SK-N-SH (cell line): ENCODE measurements around the gene RPP14. TPM values are rescaled to one million over a fixed set of nuclear protein-coding genes. Genes with fewer than 3 reads are reported as not detected.

ENCODE experiments used
- CTCF ChIA-PET: fragments of 300-600, 350-600 bp; formaldehyde crosslinking; extraction: SDS; loops from one replicate; lab custom pipeline; 2021; lab: Yijun Ruan, JAX
- POLR2A ChIA-PET: fragments of 350-600 bp; sonication (Branson Sonifier 250); formaldehyde crosslinking; extraction: SDS; loops from one replicate; lab custom pipeline; 2020; ENCODE audit warnings: antibody characterized with exemption, inconsistent platforms; lab: Yijun Ruan, JAX
- DNase-seq: peaks from one replicate; pipeline ENCODE4 v3.0.0; 2012
- H2AFZ ChIP-seq: fragments of 200-600 bp; sonication (generic); 2 replicates; pipeline ENCODE4 v1.8.1; 2016; ENCODE audit warnings: antibody characterized with exemption, mild to moderate bottlenecking, low read depth
- H3F3A ChIP-seq: fragments of 200-600 bp; sonication (generic); replicated peaks from 2 replicates; pipeline ENCODE3; 2016; ENCODE audit warnings: antibody characterized with exemption, mild to moderate bottlenecking; ENCODE audit not compliant: insufficient read depth
- H3K27ac ChIP-seq, 2 experiments: fragments of 200-500 bp in 1 of 2; fragments of 200-600 bp in 1 of 2; sonication (Bioruptor generic) in 1 of 2; sonication (generic), shearing (Covaris generic) in 1 of 2; 2 replicates each; pipeline versions ENCODE4 v1.5.1 to v1.6.1; 2014 to 2016; ENCODE audit warnings: low read depth in 2 of 2, inconsistent platforms in 1 of 2, low read length in 1 of 2, mild to moderate bottlenecking in 1 of 2, mixed read lengths in 1 of 2
- H3K27me3 ChIP-seq: fragments of 200-600 bp; sonication (generic), shearing (Covaris generic); 2 replicates; pipeline ENCODE4 v1.6.1; 2016; ENCODE audit warnings: mixed run types; ENCODE audit not compliant: insufficient read depth
- H3K36me3 ChIP-seq, 2 experiments: fragments of 200-500 bp in 1 of 2; fragments of 200-600 bp in 1 of 2; sonication (Bioruptor generic) in 1 of 2; sonication (generic) in 1 of 2; replicated peaks in 1 of 2; 2 replicates each; pipeline versions ENCODE3 to v1.5.1; 2014 to 2016; ENCODE audit warnings: low read length in 1 of 2, mild to moderate bottlenecking in 1 of 2; ENCODE audit not compliant: insufficient read depth in 2 of 2, control insufficient read depth in 1 of 2
- H3K4me1 ChIP-seq, 2 experiments: fragments of 200-500 bp in 1 of 2; fragments of 200-600 bp in 1 of 2; sonication (Bioruptor generic) in 1 of 2; sonication (generic), shearing (Covaris generic) in 1 of 2; 2 replicates each; pipeline versions ENCODE4 v1.5.1 to v1.6.1; 2014 to 2016; ENCODE audit warnings: low read depth in 1 of 2, low read length in 1 of 2, mixed run types in 1 of 2; ENCODE audit not compliant: insufficient read depth in 2 of 2, control insufficient read depth in 1 of 2
- H3K4me2 ChIP-seq: fragments of 200-600 bp; sonication (generic), shearing (Covaris generic); 2 replicates; pipeline ENCODE4 v1.6.1; 2017; ENCODE audit warnings: mixed run types
- H3K4me3 ChIP-seq, 2 experiments: fragments of 200-500 bp in 1 of 2; fragments of 200-600 bp in 1 of 2; sonication (Bioruptor generic) in 1 of 2; sonication (generic), shearing (Covaris generic) in 1 of 2; 2 replicates each; pipeline versions ENCODE4 v1.5.1 to v1.8.1; 2014 to 2016; ENCODE audit warnings: low read depth in 2 of 2, inconsistent platforms in 1 of 2, low read length in 1 of 2, mild to moderate bottlenecking in 1 of 2, mixed read lengths in 1 of 2, moderate library complexity in 1 of 2
- H3K79me2 ChIP-seq: fragments of 200-600 bp; sonication (generic); 2 replicates; pipeline ENCODE4 v1.8.1; 2017; ENCODE audit warnings: mild to moderate bottlenecking; ENCODE audit not compliant: insufficient read depth
- H3K9ac ChIP-seq: fragments of 200-600 bp; sonication (generic); 2 replicates; pipeline ENCODE4 v1.6.1; 2017; ENCODE audit warnings: mixed run types
- H3K9me2 ChIP-seq: fragments of 200-600 bp; sonication (generic); 2 replicates; pipeline ENCODE4 v1.6.1; 2017; ENCODE audit warnings: mixed run types
- H3K9me3 ChIP-seq: fragments of 200-600 bp; sonication (generic); 2 replicates; pipeline ENCODE4 v1.6.1; 2017; ENCODE audit warnings: mixed run types, mild to moderate bottlenecking, moderate library complexity
- H4K20me1 ChIP-seq: fragments of 200-600 bp; sonication (generic); 2 replicates; pipeline ENCODE4 v1.6.1; 2017; ENCODE audit warnings: mild to moderate bottlenecking, mixed run types; ENCODE audit not compliant: insufficient read depth
- CTCF ChIP-seq: fragments of 200-600 bp; sonication (generic); IDR thresholded peaks from 2 replicates; pipeline ENCODE4 v1.6.1; 2017; ENCODE audit warnings: antibody characterized with exemption, mild to moderate bottlenecking, moderate library complexity
- ELF1 ChIP-seq: IDR thresholded peaks from 2 replicates; pipeline ENCODE4 v1.4.0; 2012
- EP300 ChIP-seq, 2 experiments: IDR thresholded peaks; 2 replicates each; pipeline versions ENCODE4 v1.4.0 to v1.6.1; 2012; ENCODE audit warnings: borderline replicate concordance in 1 of 2, low read depth in 1 of 2, low read length in 1 of 2
- EZH2phosphoT487 ChIP-seq: fragments of 200-600 bp; sonication (generic); IDR thresholded peaks from 2 replicates; pipeline ENCODE4 v1.6.1; 2017; ENCODE audit warnings: low read depth, mixed run types, mild to moderate bottlenecking, antibody characterized with exemption, moderate library complexity, borderline replicate concordance
- IRF3 ChIP-seq: fragments of 150-350 bp; IDR thresholded peaks from 2 replicates; pipeline ENCODE4 v1.6.1; 2016; ENCODE audit warnings: mild to moderate bottlenecking, low read depth, low read length
- MXI1 ChIP-seq: IDR thresholded peaks from 2 replicates; pipeline ENCODE4 v1.6.1; 2012; ENCODE audit warnings: mild to moderate bottlenecking, low read depth, low read length, improper control_type of control experiment
- NFIC ChIP-seq: IDR thresholded peaks from 2 replicates; pipeline ENCODE4 v1.4.0; 2012; ENCODE audit warnings: borderline replicate concordance
- RXRA ChIP-seq: IDR thresholded peaks from 2 replicates; pipeline ENCODE4 v1.4.0; 2012; ENCODE audit warnings: low read depth, mild to moderate bottlenecking, borderline replicate concordance
- SIN3A ChIP-seq: IDR thresholded peaks from 2 replicates; pipeline ENCODE4 v1.6.1; 2012; ENCODE audit warnings: low read depth, mild to moderate bottlenecking, low read length, moderate library complexity, borderline replicate concordance
- YY1 ChIP-seq: IDR thresholded peaks from 2 replicates; pipeline ENCODE4 v1.4.0; 2012; ENCODE audit warnings: low read depth, mild to moderate bottlenecking
- ZBTB33 ChIP-seq: IDR thresholded peaks from 2 replicates; pipeline ENCODE4 v1.4.0; 2012; ENCODE audit warnings: low read depth, borderline replicate concordance
- WGBS: methylation state at CpG from one replicate; pipeline ENCODE4 v1.1.6; 2017; ENCODE audit warnings: low lambda C conversion rate; 5-methylcytosine and 5-hydroxymethylcytosine counted together
- polyA plus RNA-seq, 3 experiments: library from polyadenylated mRNA; depleted of rRNA; stranded (reverse); fragments of >200 nt; gene quantifications; 2 replicates each; pipeline ENCODE4 v1.2.3, GENCODE V29; 2012
- TF ChIP-seq, protein P1 (sequence below): fragments of 150-350 bp; IDR thresholded peaks from 2 replicates; pipeline ENCODE4 v1.6.1; 2017; ENCODE audit warnings: antibody characterized with exemption, low read length, low read depth, borderline replicate concordance

The RPP14 gene
- polyA plus RNA-seq, 1 of the 3 experiments (the other 2 are of a cell fraction): 8.3 TPM

DNA sequence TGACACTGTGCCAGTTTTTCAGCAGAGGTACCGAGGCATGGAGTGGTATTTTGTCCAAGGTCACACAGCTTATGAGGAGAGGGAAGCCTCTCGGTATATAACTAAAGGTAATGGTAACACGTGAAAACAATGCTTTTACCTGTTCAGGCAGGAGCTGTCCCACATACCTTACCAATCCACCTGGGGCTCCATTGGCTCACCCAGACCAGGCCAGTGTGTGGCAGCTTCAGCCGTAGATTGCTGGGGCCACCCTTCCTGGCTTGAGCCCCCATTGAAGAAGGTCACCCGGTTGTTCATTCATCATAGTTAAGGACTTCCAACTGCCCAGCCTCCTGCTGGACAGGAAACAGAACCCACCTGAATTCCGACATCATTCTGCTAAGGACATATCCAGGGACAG, 9.2 kb upstream of the RPP14 start:
- CTCF ChIA-PET: interaction anchor here (0.5 to 2.5 kb wide), 3 partner anchors 10 to 1301 kb away, joined by 4 to 12 read pairs (median 5); partner anchors contain the start of genes HTD2 and RPP14
- Histone ChIP-seq H3K27ac (no peak overlapping the region), H3K9ac (no peak overlapping the region), H3K9me3 (0 out of 2 replicates have a peak, but pooled peaks cover 7% of the 10 kb centered on the region), H3K27me3 (no peaks in the 10 kb centered on the region), H2AFZ (no peak overlapping the region), H3K4me2 (no peak overlapping the region), H3K9me2 (no peaks in the 10 kb centered on the region), H4K20me1 (no peaks in the 10 kb centered on the region), H3K36me3 (peaks cover 0 to 13% of the 10 kb centered on the region in 2 experiments), H3F3A (no peaks in the 10 kb centered on the region), H3K79me2 (no peaks in the 10 kb centered on the region), H3K4me3 (no peak overlapping the region), H3K4me1 (no peaks in the 10 kb centered on the region; a peak in 1 of 4 replicates)
- TF ChIP-seq RXRA (no peak), ZBTB33 (no peak), EP300 (IDR thresholded peaks at IDR 0.05; ENCODE audit: borderline replicate concordance in 1 of 2, low read depth in 1 of 2, low read length in 1 of 2) (no peak), NFIC (no peak), IRF3 (no peak), MXI1 (no peak), CTCF (no peak), YY1 (no peak), SIN3A (no peak), EZH2phosphoT487 (no peak), ELF1 (no peak)
- TF ChIP-seq, protein P1, sequence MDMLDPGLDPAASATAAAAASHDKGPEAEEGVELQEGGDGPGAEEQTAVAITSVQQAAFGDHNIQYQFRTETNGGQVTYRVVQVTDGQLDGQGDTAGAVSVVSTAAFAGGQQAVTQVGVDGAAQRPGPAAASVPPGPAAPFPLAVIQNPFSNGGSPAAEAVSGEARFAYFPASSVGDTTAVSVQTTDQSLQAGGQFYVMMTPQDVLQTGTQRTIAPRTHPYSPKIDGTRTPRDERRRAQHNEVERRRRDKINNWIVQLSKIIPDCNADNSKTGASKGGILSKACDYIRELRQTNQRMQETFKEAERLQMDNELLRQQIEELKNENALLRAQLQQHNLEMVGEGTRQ: no peak
- WGBS: 80% methylated on average over 4 of the region's 6 CpGs
- DNase-seq: no peak
- POLR2A ChIA-PET: no interaction called here
